Stimulated activated naive CD4-positive, alpha-beta T cell (primary cell): ENCODE results near the gene ROR2.

Experiments
- DNase-seq, 6 experiments: peaks; one replicate each; lab custom pipeline; 2025; lab: John Stamatoyannopoulos, UW

Gene ROR2

GRCh38 chr9:91840882-91841281, 109.1 kb downstream of the ROR2 start:
- DNase-seq, result no peak

GRCh38 chr9:91840469-91840868, 109.6 kb downstream of the ROR2 start:
- no peak for DNase-seq

- no peak for DNase-seq
Observed at GRCh38 chr9:91839926-91840465, 110.0 kb downstream of the ROR2 start.

- DNase-seq, result no peak
Observed at GRCh38 chr9:91837981-91838731, 111.9 kb downstream of the ROR2 start.

GRCh38 chr9:91836515-91836914, 113.5 kb downstream of the ROR2 start:
- no peak for DNase-seq

- DNase-seq, result no peak
Observed at GRCh38 chr9:91835632-91836031, 114.4 kb downstream of the ROR2 start.

- no peak for DNase-seq
Observed at GRCh38 chr9:91835216-91835615, 114.8 kb downstream of the ROR2 start.

- no peak for DNase-seq
Observed at GRCh38 chr9:91834740-91835139, 115.3 kb downstream of the ROR2 start.

GRCh38 chr9:91833878-91834255, 116.2 kb downstream of the ROR2 start:
- no peak for DNase-seq

GRCh38 chr9:91833096-91833877, 116.7 kb downstream of the ROR2 start:
- DNase-seq, result no peak

- DNase-seq, result no peak
Observed at GRCh38 chr9:91832322-91832721, 117.7 kb downstream of the ROR2 start.

- DNase-seq, result no peak
Observed at GRCh38 chr9:91825866-91826265, 124.2 kb downstream of the ROR2 start.

- DNase-seq, result no peak
Observed at GRCh38 chr9:91825422-91825821, 124.6 kb downstream of the ROR2 start.

- DNase-seq, result no peak
Observed at GRCh38 chr9:91824601-91825305, 125.3 kb downstream of the ROR2 start.

GRCh38 chr9:91824151-91824550, 125.9 kb downstream of the ROR2 start:
- DNase-seq, result no peak

GRCh38 chr9:91820949-91821880, 128.8 kb downstream of the ROR2 start:
- no peak for DNase-seq

GRCh38 chr9:91820126-91820750, 129.8 kb downstream of the ROR2 start:
- no peak for DNase-seq

GRCh38 chr9:91818647-91819403, 131.2 kb downstream of the ROR2 start:
- DNase-seq, result no peak

- no peak for DNase-seq
Observed at GRCh38 chr9:91818225-91818585, 131.8 kb downstream of the ROR2 start.

GRCh38 chr9:91817493-91818224, 132.4 kb downstream of the ROR2 start:
- no peak for DNase-seq
